Glomerular visceral epithelial cell (primary cell): ENCODE data around the gene TRIM50.
"Not testable (repeated sequence)": the region's sequence is repeated elsewhere in the genome, so short reads cannot be mapped to it uniquely, and the experiment has no call there.

ENCODE experiments used
- DNase-seq: peaks from one replicate; pipeline ENCODE4 v3.0.0-alpha.2; 2016; ENCODE audit errors: extremely low spot score

The TRIM50 gene

DNA sequence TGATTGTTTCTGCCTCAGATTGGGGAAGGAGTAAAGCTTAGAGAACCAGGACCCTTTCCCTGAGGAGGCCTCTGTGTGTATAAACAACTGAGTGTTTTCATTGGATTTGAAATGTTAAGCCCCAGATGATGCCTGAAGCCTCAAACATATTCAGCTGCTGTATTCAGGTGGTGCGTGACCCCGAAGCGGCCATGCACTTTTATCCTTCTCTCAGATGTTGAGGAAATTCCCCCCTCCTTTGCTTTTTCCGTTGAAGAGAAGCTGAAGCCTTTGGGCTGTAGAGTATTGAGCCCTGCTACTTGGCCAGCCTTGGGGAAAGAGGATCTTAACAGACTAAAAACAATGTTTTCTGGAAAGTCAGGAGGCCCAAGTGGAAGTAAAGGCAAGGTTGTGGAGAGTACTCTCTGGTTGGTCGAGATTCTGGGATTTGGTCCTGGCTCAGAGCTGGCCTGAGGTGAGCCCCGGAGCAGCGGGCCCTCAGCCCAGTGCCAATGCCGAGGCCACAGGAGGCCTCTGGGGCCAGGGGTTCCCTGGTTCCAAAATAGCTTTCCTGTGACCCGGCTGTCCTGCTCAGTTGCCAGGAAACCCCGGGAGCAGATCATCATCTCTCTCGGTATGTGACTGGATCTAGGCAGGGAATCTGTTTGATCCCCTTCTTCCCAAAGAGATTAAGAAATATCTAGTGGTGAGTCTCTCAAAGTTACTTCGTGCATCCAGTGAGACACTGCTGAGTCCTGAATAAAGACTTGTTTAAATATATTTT lies 22.6 kb upstream of the TRIM50 start:
- no peak for DNase-seq

DNA sequence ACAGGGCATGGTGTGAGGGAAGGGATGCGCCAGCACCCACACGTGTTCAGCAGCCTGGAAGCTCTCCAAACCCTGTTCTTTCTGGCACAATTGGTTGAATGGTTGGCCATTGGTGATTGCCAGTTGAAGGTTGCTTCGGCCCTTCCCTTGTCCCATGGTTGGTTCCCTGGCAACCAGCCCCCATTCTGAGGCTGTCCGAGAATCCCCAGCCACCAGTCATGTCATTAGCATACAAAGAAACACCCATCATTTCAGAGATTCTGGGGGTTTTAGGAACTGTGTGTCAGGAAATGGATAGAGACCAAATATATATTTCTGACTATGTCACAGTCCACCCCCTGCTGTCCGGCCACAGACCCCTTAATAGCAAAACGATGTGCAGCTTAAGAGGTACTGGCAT lies 21.9 kb upstream of the TRIM50 start:
- DNase-seq = no peak

DNA sequence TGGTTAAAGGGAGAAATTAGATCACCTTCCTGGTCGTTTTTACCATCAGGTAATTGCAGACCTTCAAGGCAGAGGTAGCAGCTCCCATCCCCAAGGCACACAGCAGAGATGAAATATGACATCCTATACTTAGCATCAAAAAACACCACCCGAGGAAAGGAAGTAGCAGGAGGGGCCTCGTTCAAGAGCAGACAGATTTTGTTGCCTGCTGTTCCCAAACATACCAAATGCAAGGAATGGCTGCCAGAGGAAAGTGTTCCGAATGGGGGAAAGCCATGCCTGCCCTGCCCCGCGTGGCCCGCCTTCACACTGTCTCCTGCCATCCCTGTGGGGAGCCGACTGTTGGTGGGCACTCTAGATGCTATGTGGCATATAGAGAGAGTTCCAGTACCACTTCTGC lies 18.1 kb upstream of the TRIM50 start:
- DNase-seq = no peak

DNA sequence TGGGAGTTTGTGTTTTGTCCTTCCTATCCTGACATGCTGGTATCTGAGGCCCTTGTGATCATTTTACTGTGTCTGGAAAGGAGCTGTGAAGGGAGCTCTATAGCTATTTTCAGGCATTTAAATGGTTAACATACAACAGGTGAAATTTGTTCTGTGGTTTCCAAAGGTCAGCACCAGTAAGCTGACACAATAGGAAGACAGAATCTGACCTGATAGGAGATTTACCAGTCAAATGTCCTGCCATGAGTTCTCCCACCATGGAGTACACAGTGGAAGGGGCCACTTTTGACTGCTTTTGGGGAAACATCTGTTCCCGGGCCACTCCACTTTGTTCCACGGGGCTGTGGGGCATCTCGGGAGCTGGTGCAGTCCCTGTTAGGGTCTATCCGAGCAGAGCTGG lies 17.7 kb upstream of the TRIM50 start:
- no peak for DNase-seq

DNA sequence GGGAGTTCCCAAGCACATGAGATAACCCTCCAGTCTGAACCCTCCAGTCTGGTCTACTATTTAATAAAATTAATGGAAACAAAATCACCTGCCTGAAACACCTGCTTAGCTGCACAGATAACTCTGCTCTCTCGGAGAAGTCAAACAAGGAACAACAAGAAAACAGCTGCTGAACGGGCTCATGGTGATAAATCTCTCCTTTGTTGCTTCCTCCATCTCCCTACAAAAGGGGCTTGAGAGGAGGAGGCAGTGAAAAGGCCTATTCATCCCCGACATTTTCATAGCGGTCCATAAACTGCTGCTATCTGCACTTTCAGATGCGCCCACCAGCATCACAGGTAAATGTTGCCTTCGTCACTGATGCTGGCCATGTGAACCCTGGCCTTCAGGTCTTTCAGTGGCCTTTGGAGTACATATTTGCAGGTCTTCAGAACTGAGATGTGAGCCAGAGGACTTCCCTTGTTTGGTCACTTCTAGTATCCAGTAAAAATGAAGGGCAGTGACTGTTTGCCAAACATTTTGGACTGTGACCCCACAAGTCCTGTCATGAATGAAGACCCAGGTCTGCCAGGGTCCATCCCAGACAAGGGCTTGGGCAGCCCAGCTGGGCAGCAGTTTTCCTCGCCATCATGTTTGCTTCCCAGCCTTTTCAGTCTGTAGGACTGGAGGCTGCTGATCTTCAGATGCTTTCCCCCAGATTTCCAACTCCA lies 15.9 kb upstream of the TRIM50 start:
- DNase-seq = no peak

DNA sequence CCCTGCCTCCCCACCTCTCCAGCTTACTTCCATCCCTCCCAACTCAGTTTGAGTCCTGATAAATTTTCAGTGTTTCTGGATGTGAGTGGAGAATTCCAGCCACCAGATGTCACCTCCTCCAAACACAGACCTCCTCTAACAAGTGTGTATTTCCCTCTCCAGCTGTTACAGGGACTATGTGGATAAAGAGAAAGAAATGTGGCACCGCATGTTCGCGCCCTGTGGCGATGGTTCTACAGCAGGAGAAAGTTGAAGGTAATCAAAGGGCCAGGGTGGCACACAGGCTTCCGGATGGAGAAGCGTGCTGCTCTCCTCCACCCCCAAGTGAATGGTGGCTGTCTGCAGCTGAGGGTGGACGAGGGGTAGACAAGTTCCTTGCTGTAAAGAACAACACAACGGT lies 14.8 kb upstream of the TRIM50 start:
- peak; percentile 33 for DNase-seq

DNA sequence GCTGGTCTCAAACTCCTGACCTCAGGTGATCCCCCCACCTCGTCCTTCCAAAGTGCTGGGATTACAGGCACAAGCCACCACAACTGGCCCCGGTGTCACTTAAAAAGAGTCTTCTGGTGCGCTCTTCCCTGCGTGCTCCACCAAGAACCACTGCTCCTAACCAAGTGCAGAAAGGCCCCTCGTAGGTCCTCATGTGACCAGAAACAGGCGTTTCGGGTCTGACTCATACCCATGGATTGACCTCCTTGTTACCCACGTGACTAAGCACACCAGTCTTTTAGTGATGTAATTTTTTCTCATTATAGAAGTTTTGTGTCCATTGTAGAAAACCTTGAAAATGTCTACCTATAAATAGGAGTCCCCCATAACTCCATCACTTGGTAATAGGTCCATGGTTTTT lies 14.0 kb upstream of the TRIM50 start:
- DNase-seq = peak; percentile 44

DNA sequence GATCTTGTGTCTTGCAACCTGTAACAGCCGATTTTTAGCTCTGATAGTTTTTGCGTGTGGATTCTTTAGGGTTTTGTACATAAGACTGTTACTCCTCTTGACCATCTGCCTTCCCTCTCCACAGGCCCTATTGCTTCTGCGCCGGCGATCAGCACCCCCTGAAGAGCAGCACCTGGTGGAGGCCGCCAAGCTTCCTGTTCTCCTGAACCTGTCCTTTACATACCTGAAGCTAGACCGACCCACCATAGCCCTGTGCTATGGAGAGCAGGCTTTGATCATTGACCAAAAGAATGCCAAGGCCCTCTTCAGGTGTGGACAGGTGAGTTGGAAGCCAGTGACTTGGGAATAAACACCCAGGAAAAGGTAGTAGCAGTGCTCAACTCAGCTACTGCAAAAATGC lies 12.6 kb upstream of the TRIM50 start:
- DNase-seq = no peak

DNA sequence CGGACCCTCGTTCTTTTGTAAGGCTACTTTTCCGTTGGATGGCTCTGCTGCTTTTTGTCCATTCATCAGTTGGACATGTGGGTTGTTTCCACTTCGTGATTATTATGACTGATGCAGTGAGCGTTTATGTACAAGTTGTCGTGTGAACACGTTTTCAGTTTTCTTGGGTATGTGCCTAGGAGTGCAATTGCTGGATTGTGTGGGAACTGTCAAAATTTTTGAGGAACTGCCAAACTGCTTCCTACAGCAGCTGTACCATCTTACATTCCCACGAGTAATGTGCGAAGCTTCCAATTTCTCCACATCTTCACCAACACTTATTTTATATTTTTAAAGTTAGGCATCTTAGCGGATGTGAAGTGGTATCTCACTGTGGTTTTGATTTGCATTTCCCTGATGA lies 10.4 kb upstream of the TRIM50 start:
- DNase-seq = no peak

DNA sequence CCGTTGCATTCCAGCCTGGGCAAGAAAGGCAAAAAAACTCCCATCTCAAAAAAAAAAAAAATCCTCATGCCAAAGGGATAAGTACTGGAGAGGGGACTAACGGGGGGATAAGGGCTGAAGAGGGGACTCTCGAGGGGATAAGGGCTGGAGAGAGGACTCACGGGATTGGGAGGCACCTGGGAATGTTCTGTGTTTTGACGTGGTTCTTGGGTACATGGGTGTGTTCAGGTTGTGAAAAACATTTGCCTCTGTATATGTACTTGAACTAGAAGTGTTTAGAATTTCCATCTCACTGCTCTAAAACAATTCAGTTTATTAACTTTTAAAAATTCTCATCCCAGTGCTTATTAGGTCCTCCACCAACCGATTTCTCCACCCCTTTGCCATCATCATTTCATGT lies 4.6 kb upstream of the TRIM50 start:
- no peak for DNase-seq

DNA sequence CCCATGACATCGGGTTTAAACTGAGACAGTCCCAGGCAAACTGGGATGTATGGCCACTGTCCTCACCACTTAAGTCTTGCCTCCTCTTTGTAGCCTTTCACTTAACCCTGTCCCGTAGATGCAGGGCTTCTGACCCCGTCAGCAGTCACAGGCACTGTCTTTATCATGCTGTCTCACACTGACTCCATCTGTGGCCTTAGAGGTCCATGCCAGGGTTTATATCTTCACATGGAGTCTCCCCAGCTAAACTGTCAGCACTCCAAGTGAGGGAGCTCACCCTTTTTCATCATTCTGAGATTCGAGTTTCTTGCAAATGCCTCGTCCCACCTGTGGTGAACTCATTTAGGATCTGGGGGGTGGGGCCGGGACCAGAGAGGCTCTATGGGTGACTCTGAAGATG lies 2.9 kb upstream of the TRIM50 start:
- no peak for DNase-seq

DNA sequence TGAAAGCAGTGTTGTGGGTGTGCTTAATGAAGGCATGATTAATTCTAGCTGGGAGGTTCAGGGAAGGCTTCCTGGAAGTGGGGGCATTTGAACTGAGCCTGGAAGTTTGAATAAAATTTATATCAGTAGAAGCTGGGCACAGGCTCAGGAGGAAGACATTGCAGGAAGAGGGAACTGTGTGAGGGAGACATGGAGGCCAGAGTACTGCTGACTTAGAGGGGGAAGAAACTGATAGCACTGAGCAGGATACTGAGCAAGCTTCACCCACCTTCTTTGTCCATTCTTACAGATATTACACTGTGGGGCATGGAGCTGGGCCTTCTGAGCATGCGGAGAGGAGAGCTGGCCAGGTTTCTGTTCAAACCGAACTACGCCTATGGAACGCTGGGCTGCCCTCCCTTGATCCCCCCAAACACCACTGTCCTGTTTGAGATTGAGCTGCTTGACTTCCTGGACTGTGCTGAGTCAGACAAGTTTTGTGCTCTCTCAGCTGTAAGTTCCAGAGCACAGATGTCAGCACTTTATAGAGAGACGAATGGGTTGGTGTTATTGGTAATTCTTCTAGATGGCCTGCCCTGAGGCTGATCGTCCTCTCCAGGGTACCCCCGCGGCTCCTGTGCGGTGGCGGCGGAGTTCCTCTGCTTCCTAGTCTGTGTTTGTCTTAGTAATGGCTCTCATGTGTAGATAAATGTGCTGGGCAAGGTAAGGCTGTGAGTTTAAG lies 2.1 kb upstream of the TRIM50 start:
- peak; percentile 41 for DNase-seq

DNA sequence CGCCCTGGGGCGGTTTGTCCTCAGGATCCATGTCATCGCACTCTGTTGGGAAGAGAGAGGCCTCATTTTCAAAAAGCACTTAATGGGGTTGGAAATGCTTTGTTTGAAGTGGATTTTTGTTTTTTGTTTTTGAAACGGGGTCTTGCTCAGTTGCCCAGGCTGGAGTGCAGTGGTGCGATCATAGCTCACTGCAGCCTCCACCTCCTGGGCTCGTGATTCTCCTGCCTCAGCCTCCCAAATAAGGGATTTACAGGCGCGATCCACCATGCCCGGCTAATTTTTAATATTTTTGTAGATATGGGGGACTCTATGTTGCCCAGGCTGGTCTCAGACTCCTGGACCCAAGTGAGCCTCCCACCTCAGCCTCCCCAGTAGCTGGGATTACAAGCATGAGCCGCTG lies 814 bp upstream of the TRIM50 start:
- DNase-seq = no peak

DNA sequence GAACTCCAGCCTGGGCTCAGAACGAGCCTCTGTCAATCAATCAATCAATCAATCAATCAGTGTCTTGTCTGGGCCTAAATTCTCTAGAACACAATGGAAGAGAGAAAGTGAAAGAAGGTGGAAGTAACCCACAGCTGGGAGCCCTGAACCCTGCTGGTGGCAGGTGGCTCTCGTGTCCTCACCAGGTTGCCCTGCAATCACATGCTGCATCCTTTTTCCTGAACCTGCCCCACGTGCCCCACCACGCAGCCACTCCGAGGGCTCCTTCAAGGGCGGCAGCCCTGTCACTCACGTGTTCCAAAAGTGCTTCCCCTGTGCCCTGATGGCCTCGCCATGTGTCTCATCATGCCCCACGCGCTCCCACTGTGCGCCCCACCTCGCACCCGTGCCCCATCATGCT lies 433 bp downstream of the TRIM50 start:
- DNase-seq = not testable (repeated sequence)

DNA sequence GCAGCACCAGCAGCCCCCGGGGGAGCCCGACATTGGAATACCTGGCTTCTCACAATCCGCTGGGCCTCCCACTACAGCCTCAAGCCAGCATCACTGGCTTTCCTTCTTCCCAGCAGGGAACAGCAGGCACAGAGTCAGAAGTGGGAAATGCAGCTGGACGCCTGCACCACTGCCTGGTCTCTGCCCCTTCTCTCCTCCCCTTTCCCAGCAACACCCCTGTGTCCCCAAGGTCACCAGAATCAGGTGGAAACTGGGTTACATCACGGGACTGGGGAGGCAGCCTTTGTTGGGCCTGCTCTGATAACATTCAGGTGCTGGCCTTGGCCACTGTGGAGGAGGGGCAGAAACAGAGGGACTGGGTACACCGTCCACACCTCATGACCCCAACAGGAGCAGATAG lies 2.5 kb downstream of the TRIM50 start:
- DNase-seq = not testable (repeated sequence)

DNA sequence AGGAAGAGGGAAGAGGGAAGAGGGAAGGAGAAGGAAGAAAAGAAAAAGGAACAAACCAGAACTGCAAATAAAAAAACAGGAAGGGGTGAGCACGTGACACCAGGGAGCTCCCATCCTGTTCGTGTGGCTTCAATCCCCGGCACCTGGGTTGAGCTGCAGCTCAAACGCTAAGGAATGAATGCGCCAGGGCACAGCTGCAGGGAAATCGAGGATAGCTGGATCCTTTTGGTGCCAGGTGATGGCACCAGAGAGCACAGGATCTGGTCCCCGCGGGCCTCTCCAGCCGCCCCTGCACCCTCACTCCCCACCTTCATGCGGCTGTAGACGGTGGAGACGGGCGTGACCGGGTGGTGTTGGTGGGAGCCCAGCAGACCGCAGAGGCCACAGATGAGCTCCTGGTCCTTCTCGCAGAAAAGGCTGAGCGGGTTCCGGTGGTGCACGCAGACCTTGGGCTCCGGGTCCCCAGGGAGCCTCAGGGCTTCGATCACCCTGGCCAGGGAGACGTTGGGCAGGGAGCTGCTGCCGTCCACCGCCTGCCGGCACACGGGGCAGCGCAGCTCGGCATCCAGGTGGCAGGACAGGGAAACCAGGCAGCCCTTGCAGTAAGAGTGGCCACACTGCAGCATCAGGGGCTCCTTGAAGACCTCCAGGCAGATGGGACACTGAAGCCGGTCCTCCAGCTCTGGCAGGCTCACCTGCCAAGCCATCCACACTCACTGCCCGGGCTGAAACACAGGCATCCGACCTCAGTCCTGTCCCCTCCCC lies 3.6 kb downstream of the TRIM50 start:
- peak; percentile 65 for DNase-seq

DNA sequence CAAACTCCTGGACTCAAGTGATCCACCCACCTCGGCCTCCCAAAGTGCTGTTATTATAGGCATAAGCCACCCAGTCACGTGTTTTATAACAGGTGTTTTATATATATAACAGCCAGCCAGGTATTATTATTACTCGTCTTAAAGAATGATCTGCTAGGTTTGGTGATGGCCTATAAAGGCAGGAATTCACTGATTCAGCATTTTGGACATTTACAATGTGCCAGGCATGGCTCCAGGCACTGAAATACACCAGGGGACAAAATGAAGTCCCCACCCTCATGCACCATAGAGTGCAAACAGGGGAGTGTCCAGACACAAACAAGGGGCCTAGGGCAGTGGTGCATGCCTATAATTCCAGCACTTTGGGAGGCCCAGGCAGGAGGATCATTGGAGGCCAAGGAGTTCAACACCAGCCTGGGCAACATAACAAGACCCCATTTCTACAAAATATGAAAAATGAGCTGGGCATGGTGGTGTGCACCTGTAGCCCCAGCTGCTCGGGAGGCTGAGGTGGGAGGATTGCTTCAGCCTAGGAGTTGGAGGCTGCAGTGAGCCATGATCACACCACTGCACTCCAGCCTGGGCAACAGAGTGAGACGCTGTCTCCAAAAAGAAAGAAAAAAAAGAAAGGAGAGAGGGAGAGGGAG lies 4.3 kb downstream of the TRIM50 start:
- not testable (repeated sequence) for DNase-seq

DNA sequence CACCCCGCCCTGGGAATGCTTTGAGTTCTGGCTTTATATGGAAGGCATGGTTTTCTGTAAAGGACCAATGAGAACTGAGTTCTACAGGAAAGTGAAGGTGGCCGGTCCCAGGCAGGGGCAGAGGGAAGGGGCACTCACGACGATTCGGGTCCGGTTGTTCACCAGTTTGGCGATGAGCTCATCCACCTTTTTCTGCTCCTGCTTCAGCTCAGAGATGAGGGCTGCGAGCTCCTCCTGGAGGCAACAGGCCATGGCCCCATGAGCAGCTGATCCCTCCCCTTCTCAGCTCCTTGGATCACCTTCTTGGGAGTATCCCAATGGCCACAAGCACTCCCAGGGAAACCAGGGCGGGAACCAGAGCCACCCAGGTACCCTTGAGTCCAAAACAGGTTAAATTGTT lies 7.9 kb downstream of the TRIM50 start:
- DNase-seq = not testable (repeated sequence)

DNA sequence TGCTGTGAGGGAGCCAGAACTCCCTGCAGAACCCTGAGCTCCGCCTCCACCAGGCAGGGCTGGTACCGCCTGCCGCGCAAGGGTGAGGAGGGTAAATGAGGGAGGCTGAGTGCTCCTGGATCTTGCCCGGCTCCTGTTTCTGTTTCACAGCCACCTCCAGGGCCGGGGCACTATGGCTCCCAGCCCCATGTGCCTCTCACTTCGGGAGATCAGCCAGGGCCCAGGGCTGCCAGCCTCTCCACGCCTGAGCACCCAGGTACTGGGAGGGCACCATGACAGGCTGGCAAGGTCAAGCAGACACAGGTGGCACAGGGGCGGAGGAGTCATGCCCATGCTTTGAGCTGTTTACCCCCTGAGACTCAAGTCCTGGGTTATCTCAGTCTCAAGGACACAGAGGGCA lies 8.3 kb downstream of the TRIM50 start:
- DNase-seq = not testable (repeated sequence)

DNA sequence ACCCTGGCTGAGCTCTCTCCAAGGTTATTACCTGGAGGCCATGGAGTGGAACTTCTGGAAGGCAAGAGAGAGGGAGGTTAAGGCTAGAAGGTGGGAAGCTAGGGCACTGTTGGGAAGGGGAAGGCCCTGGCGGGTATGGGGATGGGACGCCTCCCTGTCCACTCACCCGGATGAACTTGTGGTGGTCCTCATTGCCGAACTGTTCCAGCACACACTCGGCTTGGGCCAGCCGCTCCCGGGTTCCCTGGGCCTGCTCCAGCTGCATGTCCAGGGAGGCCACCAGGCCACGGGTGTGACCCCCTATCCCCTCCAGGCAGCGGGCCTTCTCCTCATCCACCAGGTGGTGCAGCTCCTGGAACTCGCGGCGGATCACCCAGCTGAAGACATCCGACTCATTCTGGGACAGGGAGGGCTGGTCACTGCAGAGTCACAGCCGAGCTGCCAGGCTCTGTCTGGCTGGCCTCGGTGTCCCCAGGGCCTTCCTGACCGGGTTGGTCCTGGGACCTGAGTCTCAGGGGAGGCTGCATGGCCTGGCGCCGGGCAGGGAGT lies 9.2 kb downstream of the TRIM50 start:
- not testable (repeated sequence) for DNase-seq

DNA sequence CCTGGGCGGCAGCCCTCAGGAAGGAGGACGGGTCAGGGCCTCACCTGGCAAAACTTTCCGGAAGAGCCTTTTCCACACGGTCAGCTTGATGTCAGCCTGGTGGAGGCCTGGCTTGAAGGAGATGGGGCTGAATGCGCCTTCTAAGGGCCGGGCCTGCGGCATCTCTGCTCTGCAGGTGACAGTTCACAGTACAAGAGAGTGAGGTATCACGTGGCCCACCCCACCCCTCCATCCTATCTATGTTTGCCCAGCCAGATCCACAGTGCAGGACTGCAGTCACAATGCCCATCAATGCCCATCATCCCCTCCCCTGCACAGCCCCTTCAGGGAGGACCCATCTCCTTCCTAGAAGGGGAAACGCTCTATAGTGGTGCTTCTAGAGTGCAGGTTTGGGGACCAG lies 11.4 kb downstream of the TRIM50 start:
- DNase-seq = no peak
